Measurements from ENCODE around the gene TFPT. TPM values are rescaled to one million over a fixed set of nuclear protein-coding genes. Genes with fewer than 3 reads are reported as not detected.

Gene TFPT
- total RNA-seq, 2 experiments from 2014 or later = 10.1 to 11.2 TPM

GRCh38 chr19:54160182-54160811 lies 44.8 kb upstream of the TFPT start:
- H3K9me3 Mint-ChIP-seq = no peaks in the 10 kb centered on the region
- DNase-seq = peak in 1 of 14 experiments; percentile 52
- Histone ChIP-seq H3K36me3 (ENCODE audit: insufficient read depth, low read length) (peaks cover 33% of the 10 kb centered on the region), H3K27ac (ENCODE audit: low read depth in 1 of 2, low read length in 2 of 2) (peak overlapping the region; percentile 82 to 86), H3K4me3 (ENCODE audit: low read length) (peak overlapping the region; percentile 90), H3K4me1 (ENCODE audit: insufficient read depth, low read length) (peaks cover 81% of the 10 kb centered on the region), H3K27me3 (ENCODE audit: control insufficient read depth in 1 of 2, insufficient read depth in 2 of 2, low read length in 2 of 2) (no peaks in the 10 kb centered on the region), H3K9me3 (ENCODE audit: control insufficient read depth in 1 of 2, insufficient read depth in 1 of 2, low read length in 2 of 2) (peaks cover 0 to 3% of the 10 kb centered on the region in 2 experiments)
- no peak for TF ChIP-seq CTCF (IDR thresholded peaks at IDR 0.05)
- no peak for ATAC-seq (ENCODE audit: poor library complexity)
- H3K36me3 Mint-ChIP-seq (ENCODE audit: low read depth) = peaks cover 41% of the 10 kb centered on the region
- POLR2A ChIA-PET = interaction anchor here (0.7 to 7.7 kb wide), 8 partner anchors 16 to 288 kb away, joined by 3 to 144 read pairs (median 18); partner anchors contain the start of genes CNOT3, LENG8, MBOAT7 and PRPF31
- CTCF ChIA-PET = interaction anchor here (0.5 to 2.3 kb wide), 5 partner anchors 8 to 57 kb away, joined by 3 to 15 read pairs (median 5); partner anchors contain the start of genes CNOT3 and MBOAT7
- H3K4me3 Mint-ChIP-seq = peak overlapping the region; percentile 98
- H3K27ac Mint-ChIP-seq = peak overlapping the region; percentile 94
- no peaks in the 10 kb centered on the region for H3K27me3 Mint-ChIP-seq
- peaks cover 54% of the 10 kb centered on the region for H3K4me1 Mint-ChIP-seq (ENCODE audit: low read depth)
- intact Hi-C loops (cut with DNase I, micrococcal nuclease) = no loop called here

GRCh38 chr19:54159352-54160181 lies 44.1 kb upstream of the TFPT start, which contains the start of gene LENG1:
TSS of gene LENG1 (minus strand) at chr19:54159721. CDS start at chr19:54159695, 26 bp downstream.
- Mint-ChIP-seq H3K27ac (peak within 1 kb of the TSS; percentile 94), H3K4me3 (peak within 1 kb of the TSS; percentile 98), H3K4me1 (ENCODE audit: low read depth) (peaks cover 55% of the 10 kb centered on the region), H3K9me3 (no peaks in the 10 kb centered on the region), H3K27me3 (no peaks in the 10 kb centered on the region), H3K36me3 (ENCODE audit: low read depth) (peaks cover 48% of the 10 kb centered on the region)
- H3K27ac ChIP-seq (ENCODE audit: low read depth in 1 of 2, low read length in 2 of 2) = peak within 1 kb of the TSS; percentile 86 to 92
- POLR2A ChIA-PET = interaction anchor here (0.7 to 7.7 kb wide), 14 partner anchors 9 to 289 kb away, joined by 3 to 144 read pairs (median 7); partner anchors contain the start of genes CNOT3, LENG8, MBOAT7 and PRPF31
- TF ChIP-seq CTCF (IDR thresholded peaks at IDR 0.05) = no peak
- DNase-seq (peak; percentile 91 to 100 (median 98)), ATAC-seq (ENCODE audit: poor library complexity) (peak; percentile 84)
- peak within 1 kb of the TSS; percentile 90 for H3K4me3 ChIP-seq (ENCODE audit: low read length)
- H3K36me3 ChIP-seq (ENCODE audit: insufficient read depth, low read length) = peaks cover 40% of the 10 kb centered on the region
- H3K4me1 ChIP-seq (ENCODE audit: insufficient read depth, low read length) = peaks cover 81% of the 10 kb centered on the region
- H3K27me3 ChIP-seq (ENCODE audit: control insufficient read depth in 1 of 2, insufficient read depth in 2 of 2, low read length in 2 of 2) = no peaks in the 10 kb centered on the region
- intact Hi-C loops (cut with DNase I, micrococcal nuclease) = loop anchor here (1.0 to 2.0 kb wide), 4 partner anchors 22 to 44 kb away; partner anchors contain the start of genes CNOT3 (in 1 of the 2), PRPF31 (in 1 of the 2), RPS9 (in 1 of the 2) and TFPT (in 1 of the 2)
- no peaks in the 10 kb centered on the region for H3K9me3 ChIP-seq (ENCODE audit: control insufficient read depth in 1 of 2, insufficient read depth in 1 of 2, low read length in 2 of 2)
- CTCF ChIA-PET = interaction anchor here (0.8 to 2.3 kb wide), 5 partner anchors 9 to 56 kb away, joined by 3 to 15 read pairs (median 5); partner anchors contain the start of genes CNOT3, MBOAT7, PRPF31 and TFPT

All from CD4-positive, alpha-beta T cell (primary cell).